ENCODE measurements around the gene FCER2. TPM values are rescaled to one million over a fixed set of nuclear protein-coding genes. Genes with fewer than 3 reads are reported as not detected.

FCER2 gene
- total and polyA plus RNA-seq, 4 donors = 0.14 TPM; not detected in 3

DNA sequence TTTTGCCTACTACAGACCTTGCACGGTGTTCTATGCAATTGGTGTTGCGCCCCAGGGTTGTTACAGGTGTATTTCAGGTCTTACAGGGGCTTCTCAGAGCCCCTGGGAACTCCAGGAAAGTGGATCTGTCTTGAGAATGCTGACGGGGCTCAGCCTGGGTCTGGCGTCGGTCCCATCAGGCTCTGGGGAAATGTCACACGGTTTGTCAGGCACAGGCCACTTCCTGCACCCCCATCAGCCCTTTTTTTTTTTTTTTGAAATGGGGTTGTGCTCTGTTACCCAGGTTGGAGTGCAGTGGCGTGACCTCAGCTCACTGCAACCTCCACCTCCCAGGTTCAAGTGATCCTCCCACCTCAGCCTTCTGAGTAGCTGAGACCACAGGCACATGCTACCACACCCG, 16.7 kb upstream of the FCER2 start (continued):
- TF ChIP-seq, protein P1, sequence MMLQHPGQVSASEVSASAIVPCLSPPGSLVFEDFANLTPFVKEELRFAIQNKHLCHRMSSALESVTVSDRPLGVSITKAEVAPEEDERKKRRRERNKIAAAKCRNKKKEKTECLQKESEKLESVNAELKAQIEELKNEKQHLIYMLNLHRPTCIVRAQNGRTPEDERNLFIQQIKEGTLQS (IDR thresholded peaks at IDR 0.05) = no peak
- TF ChIP-seq, protein P2, sequence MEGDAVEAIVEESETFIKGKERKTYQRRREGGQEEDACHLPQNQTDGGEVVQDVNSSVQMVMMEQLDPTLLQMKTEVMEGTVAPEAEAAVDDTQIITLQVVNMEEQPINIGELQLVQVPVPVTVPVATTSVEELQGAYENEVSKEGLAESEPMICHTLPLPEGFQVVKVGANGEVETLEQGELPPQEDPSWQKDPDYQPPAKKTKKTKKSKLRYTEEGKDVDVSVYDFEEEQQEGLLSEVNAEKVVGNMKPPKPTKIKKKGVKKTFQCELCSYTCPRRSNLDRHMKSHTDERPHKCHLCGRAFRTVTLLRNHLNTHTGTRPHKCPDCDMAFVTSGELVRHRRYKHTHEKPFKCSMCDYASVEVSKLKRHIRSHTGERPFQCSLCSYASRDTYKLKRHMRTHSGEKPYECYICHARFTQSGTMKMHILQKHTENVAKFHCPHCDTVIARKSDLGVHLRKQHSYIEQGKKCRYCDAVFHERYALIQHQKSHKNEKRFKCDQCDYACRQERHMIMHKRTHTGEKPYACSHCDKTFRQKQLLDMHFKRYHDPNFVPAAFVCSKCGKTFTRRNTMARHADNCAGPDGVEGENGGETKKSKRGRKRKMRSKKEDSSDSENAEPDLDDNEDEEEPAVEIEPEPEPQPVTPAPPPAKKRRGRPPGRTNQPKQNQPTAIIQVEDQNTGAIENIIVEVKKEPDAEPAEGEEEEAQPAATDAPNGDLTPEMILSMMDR (IDR thresholded peaks at IDR 0.05; ENCODE audit: low read depth, low read length, missing input control) = no peak
- no peak for TF ChIP-seq SP1 (IDR thresholded peaks at IDR 0.05)
- TF ChIP-seq HNF4A (conservative IDR thresholded peaks at IDR 0.05) = no peak

DNA sequence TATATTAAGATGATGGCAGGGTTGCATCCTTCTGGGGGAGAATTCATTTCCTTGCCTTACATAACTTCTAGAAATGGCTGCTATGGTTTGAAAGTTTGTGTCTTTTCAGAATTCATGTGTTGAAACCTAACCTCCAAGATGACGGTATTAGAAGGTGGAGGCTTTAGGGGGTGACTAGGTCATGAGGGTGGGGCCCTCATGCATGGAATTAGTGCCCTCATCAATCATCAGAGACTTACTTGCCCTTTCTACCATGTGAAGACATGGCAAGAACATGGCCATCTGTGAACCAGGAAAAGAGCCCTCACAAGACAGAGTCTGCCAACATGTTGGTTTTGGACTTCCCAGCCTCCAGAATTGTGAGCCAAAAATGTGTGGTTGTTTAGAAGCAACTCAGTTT, 14.8 kb upstream of the FCER2 start:
- no peaks in the 10 kb centered on the region for H3K27me3 ChIP-seq (ENCODE audit: control insufficient read depth in 4 of 4, insufficient read depth in 4 of 4, low read length in 3 of 4)
- no peaks in the 10 kb centered on the region for H3K4me1 ChIP-seq (ENCODE audit: control insufficient read depth in 4 of 4, insufficient read depth in 4 of 4, low read length in 3 of 4)
- 61% methylated on average over 1 of the region's 1 CpG for WGBS
- H3K4me3 ChIP-seq (ENCODE audit: low read depth in 1 of 3, low read length in 3 of 3) = no peak overlapping the region
- H3K9me3 ChIP-seq (ENCODE audit: control insufficient read depth in 4 of 4, low read length in 3 of 4) = peaks cover 0 to 7% (median 4%) of the 10 kb centered on the region in 4 donors
- no peaks in the 10 kb centered on the region for H3K36me3 ChIP-seq (ENCODE audit: control insufficient read depth in 4 of 4, insufficient read depth in 3 of 4, low read depth in 1 of 4, low read length in 3 of 4)
- H3K9ac ChIP-seq (ENCODE audit: low read depth in 1 of 2, low read length in 2 of 2) = no peak overlapping the region
- TF ChIP-seq, protein P1 (IDR thresholded peaks at IDR 0.05) = no peak
- TF ChIP-seq NR2F2 (IDR thresholded peaks at IDR 0.05) (no peak), YY1 (IDR thresholded peaks at IDR 0.05) (no peak), JUND (IDR thresholded peaks at IDR 0.05) (no peak), FOXA1 (IDR thresholded peaks at IDR 0.05) (no peak), GABPA (IDR thresholded peaks at IDR 0.05 in 1 of 2, conservative IDR thresholded peaks at IDR 0.05 in 1 of 2) (no peak), RXRA (IDR thresholded peaks at IDR 0.05) (no peak), HNF4G (IDR thresholded peaks at IDR 0.05) (no peak)
- TF ChIP-seq, protein P2 (IDR thresholded peaks at IDR 0.05; ENCODE audit: low read depth, low read length, missing input control) = no peak
- TF ChIP-seq, protein P3, sequence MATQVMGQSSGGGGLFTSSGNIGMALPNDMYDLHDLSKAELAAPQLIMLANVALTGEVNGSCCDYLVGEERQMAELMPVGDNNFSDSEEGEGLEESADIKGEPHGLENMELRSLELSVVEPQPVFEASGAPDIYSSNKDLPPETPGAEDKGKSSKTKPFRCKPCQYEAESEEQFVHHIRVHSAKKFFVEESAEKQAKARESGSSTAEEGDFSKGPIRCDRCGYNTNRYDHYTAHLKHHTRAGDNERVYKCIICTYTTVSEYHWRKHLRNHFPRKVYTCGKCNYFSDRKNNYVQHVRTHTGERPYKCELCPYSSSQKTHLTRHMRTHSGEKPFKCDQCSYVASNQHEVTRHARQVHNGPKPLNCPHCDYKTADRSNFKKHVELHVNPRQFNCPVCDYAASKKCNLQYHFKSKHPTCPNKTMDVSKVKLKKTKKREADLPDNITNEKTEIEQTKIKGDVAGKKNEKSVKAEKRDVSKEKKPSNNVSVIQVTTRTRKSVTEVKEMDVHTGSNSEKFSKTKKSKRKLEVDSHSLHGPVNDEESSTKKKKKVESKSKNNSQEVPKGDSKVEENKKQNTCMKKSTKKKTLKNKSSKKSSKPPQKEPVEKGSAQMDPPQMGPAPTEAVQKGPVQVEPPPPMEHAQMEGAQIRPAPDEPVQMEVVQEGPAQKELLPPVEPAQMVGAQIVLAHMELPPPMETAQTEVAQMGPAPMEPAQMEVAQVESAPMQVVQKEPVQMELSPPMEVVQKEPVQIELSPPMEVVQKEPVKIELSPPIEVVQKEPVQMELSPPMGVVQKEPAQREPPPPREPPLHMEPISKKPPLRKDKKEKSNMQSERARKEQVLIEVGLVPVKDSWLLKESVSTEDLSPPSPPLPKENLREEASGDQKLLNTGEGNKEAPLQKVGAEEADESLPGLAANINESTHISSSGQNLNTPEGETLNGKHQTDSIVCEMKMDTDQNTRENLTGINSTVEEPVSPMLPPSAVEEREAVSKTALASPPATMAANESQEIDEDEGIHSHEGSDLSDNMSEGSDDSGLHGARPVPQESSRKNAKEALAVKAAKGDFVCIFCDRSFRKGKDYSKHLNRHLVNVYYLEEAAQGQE (IDR thresholded peaks at IDR 0.05) = no peak
- TF ChIP-seq, protein P4, sequence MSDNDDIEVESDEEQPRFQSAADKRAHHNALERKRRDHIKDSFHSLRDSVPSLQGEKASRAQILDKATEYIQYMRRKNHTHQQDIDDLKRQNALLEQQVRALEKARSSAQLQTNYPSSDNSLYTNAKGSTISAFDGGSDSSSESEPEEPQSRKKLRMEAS (IDR thresholded peaks at IDR 0.05) = no peak
- TF ChIP-seq, protein P5, sequence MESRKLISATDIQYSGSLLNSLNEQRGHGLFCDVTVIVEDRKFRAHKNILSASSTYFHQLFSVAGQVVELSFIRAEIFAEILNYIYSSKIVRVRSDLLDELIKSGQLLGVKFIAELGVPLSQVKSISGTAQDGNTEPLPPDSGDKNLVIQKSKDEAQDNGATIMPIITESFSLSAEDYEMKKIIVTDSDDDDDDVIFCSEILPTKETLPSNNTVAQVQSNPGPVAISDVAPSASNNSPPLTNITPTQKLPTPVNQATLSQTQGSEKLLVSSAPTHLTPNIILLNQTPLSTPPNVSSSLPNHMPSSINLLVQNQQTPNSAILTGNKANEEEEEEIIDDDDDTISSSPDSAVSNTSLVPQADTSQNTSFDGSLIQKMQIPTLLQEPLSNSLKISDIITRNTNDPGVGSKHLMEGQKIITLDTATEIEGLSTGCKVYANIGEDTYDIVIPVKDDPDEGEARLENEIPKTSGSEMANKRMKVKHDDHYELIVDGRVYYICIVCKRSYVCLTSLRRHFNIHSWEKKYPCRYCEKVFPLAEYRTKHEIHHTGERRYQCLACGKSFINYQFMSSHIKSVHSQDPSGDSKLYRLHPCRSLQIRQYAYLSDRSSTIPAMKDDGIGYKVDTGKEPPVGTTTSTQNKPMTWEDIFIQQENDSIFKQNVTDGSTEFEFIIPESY (IDR thresholded peaks at IDR 0.05) = no peak
- no peak for DNase-seq (ENCODE audit: low spot score)
- no peak overlapping the region for H3K27ac ChIP-seq (ENCODE audit: low read depth in 1 of 2, low read length in 2 of 2)

Measured in liver (tissue), 9 donors.